ENCODE data around the gene PFKM.

- TF ChIP-seq CTCF (IDR thresholded peaks at IDR 0.05; ENCODE audit: insufficient read depth, low read length) (no peak), POLR2AphosphoS5 (IDR thresholded peaks at IDR 0.05; ENCODE audit: low read depth) (no peak), GABPA (IDR thresholded peaks at IDR 0.05; ENCODE audit: low read depth) (no peak)
Observed at GRCh38 chr12:48125985-48126384, 6.8 kb downstream of the PFKM start.
